Raji (cell line): ENCODE results near the gene HSD17B11.

ENCODE experiments used
- POLR2A ChIP-seq: IDR thresholded peaks from 2 replicates; pipeline ENCODE4 v1.6.1; 2011; ENCODE audit warnings: low read depth, low read length, control low read depth; ENCODE audit not compliant: insufficient read depth

HSD17B11 gene

DNA sequence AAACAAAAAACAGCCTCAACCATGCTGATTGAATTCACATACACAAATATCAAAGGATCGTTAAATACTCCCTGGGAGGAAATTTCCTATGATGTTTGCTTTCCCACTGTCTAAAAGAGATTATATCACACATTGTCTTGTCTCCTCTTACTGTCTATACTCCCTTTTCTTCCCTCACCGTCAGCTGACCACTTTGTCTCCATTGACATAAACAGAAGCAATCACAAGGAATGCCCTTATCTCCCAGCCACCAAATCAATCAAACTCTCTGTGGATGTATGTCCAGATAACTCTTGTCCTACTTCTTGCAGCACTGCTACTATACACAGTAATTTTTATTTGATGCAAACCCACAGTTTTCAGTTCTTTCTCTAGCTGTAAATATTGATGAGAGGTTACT is 19.2 kb upstream of the HSD17B11 start:
- no peak for TF ChIP-seq POLR2A

DNA sequence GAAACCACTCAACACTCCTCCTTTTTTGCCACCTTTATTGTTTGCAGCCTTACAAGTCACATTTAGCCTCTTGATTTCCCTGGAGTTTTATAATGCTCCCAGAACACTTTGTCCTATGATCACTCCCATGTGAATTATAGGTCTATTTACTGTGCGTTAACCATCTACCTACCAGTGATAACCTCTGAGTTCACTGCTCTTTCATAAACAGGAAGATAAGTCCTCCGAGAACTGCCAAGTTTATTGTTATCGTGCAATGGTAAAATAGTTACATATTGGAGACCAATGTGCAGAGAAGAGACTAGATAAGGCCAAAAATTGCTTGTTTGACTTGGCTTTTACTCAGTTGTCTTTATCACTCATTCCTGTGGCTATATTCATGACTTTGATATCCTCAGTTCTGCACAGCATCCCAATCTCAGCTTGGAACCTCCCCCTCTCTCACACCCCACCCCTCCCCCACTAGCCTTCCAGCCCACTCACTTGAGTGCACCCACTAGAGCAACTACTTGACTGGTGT is 18.5 kb upstream of the HSD17B11 start:
- TF ChIP-seq POLR2A = no peak

DNA sequence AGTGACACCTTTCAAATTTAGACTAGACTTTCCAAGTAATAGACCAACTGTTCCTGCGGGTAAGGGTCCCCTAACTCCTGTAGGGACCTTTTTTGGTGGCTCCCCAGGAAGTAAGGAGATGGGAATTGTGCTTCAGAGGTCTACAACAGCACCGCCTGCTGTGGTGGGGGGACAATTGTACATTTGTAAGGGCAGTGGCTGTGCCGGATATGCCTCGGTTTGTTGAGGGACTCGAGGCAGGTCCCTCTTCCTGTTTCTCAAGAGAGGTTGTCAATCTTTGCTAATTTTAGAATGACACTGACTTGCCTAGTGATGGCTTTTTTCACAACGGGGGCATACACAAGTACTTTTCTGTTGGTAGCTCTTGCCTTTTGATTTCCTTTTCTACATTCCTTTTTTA is 15.5 kb upstream of the HSD17B11 start:
- TF ChIP-seq POLR2A = no peak

DNA sequence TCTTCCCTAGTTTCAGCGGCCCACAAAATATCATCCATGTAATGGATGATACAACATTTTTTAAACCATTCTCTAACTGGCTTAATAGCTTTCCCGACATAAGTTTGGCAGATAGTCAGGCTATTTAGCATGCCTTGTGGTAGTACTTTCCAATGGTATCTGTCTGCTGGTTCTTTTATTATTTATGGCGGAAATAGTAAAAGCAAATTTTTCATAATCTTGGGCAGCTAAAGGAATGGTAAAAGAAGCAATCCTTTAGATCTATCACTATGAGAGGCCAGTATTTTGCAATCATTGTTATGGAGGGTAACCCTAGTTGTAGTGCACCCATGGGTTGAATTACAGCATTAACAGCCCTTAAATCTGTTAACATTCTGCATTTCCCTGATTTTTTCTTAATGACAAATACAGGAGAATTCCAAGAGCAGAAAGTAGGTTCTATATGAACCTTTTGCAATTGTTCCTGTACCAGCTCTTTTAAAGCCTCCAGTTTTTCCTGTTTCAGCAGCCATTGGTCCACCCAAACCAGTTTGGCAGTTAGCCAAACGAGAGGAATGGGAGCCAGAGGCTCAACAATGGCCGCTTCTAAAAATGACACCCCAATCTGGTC is 14.3 kb upstream of the HSD17B11 start:
- no peak for TF ChIP-seq POLR2A

DNA sequence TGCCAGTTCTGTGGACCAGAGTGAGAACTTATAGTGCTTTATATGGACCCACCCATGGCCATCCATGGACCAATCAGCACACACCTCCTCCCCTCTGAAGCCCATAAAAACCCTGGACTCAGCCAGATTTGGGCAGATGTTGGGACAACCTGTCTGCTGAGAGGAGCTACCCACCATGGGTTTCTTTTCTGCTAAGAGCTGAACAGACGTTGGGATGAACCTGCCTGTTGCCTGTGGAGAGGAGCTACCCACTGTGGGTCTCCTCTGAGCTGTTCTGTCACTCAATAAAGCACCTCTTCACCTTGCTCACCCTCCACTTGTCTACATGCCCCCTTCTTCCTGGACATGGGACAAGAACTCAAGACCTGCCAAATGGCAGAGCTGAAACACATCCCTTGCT is 9.0 kb upstream of the HSD17B11 start:
- no peak for TF ChIP-seq POLR2A

DNA sequence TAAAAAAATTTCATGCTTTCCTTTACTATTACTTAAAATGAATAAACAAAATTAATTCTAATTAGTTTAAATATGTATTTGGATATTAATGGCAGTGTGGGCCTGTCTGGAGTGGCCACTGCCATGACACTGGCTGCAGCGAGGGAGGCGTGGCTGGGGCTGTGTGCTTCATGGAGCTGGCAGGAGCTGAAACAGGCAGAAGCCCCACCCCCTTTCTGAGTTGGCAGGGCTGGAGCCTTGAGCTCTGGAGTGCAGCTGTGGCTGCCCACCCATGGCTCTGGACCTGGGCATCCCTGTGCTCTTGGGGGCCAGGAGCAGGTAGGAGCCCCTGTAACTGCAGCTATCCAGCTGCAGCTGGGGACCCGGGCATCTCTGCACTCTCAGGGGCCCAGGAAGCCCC is 8.2 kb upstream of the HSD17B11 start:
- no peak for TF ChIP-seq POLR2A

DNA sequence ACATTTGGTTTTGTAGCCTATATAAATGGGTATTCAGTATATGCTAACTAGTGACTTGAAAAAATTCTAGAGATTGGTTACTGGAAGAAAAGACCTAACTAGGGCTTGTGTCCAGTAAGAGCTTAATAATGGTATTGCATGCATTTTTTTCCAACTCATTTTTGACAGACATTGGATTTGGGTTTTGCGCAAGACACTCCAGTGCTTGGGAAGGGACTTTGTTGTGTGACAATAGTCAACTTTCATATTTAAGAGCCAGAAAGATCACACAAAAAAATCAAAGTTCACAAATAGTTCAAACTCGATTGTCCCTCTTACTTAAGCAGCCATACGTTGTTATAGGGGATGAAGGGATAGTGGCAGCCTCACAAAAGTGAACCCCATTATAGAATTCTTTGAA is 1.2 kb upstream of the HSD17B11 start:
- no peak for TF ChIP-seq POLR2A

DNA sequence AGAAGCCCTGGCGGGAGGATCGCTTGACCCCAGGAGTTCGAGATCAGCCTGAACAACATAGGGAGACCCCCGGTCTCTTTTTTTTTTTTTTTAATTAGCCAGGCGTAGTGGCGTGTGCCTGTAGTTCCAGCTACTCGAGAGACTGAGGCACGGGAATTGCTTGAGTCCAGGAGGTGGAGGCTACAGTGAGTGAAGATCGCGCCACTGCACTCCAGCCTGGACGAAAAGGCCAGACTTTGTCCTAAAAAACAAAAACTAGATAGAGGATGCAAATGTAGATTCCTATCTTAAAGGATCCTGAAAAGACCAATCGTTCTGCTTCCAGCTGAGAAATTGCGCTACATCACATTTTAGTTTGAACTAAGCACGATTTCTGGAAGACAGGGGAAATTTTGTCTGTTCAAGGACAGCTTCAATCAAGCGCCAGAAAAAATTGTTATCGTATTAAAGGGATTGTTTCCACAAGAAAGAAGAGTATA is 627 bp upstream of the HSD17B11 start:
- TF ChIP-seq POLR2A = no peak

DNA sequence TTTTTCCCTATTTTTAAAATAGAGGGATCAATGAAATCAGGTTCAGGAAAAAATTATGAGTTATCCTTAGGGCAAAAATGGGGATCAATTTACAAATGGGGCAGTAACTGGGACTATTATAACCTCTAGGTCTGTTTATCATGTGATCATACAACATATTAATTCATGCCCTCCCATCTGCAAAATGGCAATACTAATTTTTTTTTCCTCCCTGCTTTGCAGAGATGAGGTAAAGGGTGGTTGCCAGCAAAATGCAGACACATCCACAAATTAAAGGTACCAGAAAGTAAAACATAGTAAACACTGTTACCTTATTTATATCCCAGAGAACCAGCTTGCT is 467 bp downstream of the HSD17B11 start:
- no peak for TF ChIP-seq POLR2A

DNA sequence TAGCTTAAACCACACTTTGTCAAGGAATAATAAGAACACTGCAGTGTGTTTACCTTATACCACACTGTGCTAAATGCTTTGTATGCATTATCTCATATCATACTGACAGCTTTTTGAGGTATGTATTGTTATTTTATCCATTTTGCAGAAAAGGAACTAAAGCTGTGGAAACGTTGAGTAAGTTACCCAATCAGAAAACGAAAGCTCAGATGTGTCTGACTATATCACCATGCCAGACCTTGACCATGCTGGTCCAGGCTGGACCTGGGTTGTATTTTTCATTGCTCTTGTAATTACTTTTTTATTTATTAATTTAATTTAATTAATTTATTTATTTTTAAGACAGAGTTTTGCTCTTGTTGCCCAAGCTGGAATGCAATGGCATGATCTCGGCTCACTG is 2.1 kb downstream of the HSD17B11 start:
- TF ChIP-seq POLR2A = no peak

DNA sequence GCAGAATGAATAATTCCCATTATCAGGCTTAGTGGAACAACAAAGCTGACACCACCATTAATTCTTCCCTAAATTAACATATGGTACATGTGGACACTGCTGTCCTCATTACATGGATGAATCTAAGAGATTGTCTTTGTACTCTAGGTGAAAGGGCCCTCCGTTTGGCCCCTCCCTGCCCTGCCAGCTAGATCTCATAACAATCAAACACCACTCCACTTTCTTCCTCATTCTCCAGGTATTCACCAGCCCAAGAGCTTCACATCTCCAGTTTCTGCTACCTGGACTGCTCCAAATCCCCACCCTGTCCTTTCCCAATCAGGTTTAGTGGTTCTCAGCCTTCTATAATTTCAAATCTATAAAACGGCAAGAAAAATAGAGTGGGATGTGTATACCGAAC is 3.8 kb downstream of the HSD17B11 start:
- TF ChIP-seq POLR2A = no peak

DNA sequence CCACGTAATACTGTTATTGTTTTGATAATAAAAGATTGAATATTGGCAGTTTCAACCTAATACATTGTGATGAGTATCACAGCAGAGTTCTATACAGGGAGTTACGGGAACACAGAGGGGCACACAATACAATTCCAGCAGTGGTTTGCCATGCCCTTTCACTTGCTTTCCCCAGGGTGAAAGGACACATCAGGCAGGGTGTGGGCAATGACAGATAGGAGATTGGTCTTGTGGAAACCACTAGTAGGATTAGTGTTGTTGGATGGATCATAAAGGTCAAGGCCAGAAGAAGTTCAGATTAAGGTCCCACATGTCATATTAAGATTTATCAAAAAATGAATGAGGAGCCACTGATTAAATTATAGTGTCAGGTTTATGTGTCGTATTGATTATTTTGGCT is 8.1 kb downstream of the HSD17B11 start:
- TF ChIP-seq POLR2A = no peak

DNA sequence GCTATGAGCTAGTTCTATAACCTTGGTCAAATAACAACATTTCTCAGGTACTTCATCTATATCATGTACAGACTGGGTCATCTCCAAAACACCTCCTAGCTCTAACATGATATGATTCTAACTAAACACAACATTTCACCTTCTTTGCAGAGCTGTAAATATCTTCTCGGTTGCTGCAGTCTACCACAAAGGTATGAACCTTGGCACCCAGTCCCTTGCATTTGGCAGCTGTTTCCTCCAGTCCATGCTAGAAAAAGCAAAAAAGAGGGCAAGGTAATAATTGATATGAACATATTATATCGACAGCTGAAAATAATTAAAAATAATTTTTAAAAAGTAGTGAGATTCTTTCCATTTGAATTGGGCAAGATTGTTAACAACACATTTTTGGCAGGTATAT is 8.9 kb downstream of the HSD17B11 start:
- no peak for TF ChIP-seq POLR2A

DNA sequence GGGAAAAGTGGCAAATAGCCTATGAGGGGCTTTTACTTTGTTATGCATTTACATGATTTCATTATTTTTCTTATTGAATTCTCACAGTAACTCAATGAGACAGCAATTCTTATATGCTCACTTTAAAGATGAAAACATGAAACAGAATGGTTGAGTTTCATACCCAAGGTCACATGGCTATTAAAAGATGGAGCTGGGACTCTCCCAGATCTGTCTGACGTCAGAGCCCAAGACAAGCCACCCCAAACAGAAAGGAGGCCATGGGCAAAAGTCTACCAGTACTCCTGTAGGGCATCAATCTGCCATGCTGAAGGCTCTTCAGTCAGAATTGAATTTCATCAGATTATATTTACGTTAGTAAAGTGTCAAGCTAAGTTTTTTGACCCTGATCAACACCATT is 13.2 kb downstream of the HSD17B11 start:
- no peak for TF ChIP-seq POLR2A

DNA sequence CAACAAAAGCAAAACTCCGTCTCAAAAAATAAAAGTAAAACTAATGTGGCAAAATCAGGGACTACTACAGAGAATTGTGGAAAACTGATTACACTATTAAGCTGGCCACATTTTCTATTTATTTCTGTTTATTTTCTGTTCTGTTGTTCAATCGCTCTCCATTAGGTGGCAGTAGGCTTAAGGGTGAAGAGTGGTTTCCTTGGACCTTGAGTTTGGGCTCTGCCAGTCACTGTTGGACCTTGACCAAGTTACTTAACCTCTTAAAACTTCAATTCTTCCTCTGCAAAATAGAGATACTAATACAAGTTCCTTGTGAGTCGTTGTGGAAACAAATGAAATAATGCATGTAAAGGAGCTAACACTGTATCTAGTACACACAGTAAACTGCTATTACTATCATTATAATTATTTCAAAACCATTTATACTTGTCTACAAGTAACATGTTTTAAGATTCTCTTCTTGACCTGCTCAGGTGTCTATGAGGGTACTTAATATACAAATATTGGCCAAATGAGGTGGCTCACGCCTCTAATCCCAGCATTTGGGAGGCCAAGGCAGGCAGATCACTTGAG is 15.2 kb downstream of the HSD17B11 start:
- no peak for TF ChIP-seq POLR2A

DNA sequence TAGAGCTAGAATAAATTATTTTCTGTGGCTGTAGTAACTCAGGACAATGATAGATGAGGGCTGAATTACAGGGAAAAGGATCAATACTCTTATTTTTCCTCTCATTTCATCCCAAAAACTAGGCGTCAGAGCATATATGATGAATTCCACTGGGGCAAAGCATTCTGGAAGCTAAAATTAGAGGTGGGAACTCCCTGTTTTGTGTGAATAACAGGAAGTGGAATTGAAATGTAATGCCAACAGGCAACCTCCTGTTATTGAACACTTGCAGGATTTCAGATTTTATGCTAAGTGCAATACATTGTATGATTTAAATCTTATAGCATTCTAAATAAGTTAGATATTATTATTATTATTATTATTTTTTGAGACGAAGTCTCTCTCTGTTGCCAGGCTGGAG is 20.9 kb downstream of the HSD17B11 start:
- TF ChIP-seq POLR2A = no peak
